Breast epithelium (tissue), 3 donors: ENCODE data around the gene DNASE1L1.

Experiments
- CTCF ChIP-seq, 3 donors: fragments of 450-650 bp; IDR thresholded peaks; one replicate each; pipeline ENCODE4 v1.5.1; 2016 to 2017; ENCODE audit warnings: antibody characterized with exemption in 3 of 3, mild to moderate bottlenecking in 3 of 3, moderate library complexity in 3 of 3
- POLR2A ChIP-seq: fragments of 450-650 bp; IDR thresholded peaks from one replicate; pipeline ENCODE4 v1.6.1; 2016; ENCODE audit warnings: antibody characterized with exemption, mild to moderate bottlenecking, moderate library complexity
- POLR2AphosphoS5 ChIP-seq, 3 donors: sonication (generic); formaldehyde crosslinking; IDR thresholded peaks; one replicate each; pipeline ENCODE4 v1.6.1; 2017; ENCODE audit warnings: antibody characterized with exemption in 3 of 3

GRCh38 chrX:154426916-154427770 is 18.1 kb upstream of the DNASE1L1 start:
- TF ChIP-seq CTCF (IDR thresholded peaks at IDR 0.05) (no peak), POLR2A (no peak), POLR2AphosphoS5 (IDR thresholded peaks at IDR 0.05) (no peak)
